GM19463 (cell line): ENCODE data around the gene RPN1.
"Not testable (repeated sequence)": the region's sequence is repeated elsewhere in the genome, so short reads cannot be mapped to it uniquely, and the experiment has no call there.

Experiments
- ATAC-seq: cut with Tn5 transposase; IDR thresholded peaks from one replicate; pipeline ENCODE4 v1.9.1; 2021; ENCODE audit warnings: mild to moderate bottlenecking, moderate library complexity; ENCODE audit not compliant: unreplicated experiment

Gene RPN1

GRCh38 chr3:128613083-128613829 lies 37.4 kb downstream of the RPN1 start:
- no peak for ATAC-seq

- no peak for ATAC-seq
Observed at GRCh38 chr3:128610451-128611070, 40.1 kb downstream of the RPN1 start.

- no peak for ATAC-seq
Observed at GRCh38 chr3:128609294-128609693, 41.3 kb downstream of the RPN1 start.

- no peak for ATAC-seq
Observed at GRCh38 chr3:128607710-128608048, 42.9 kb downstream of the RPN1 start.

GRCh38 chr3:128606094-128606493 lies 44.5 kb downstream of the RPN1 start:
- ATAC-seq, result no peak

GRCh38 chr3:128605091-128606046 lies 45.2 kb downstream of the RPN1 start:
- ATAC-seq, result no peak

- ATAC-seq, result no peak
Observed at GRCh38 chr3:128603811-128604775, 46.5 kb downstream of the RPN1 start.

- no peak for ATAC-seq
Observed at GRCh38 chr3:128603313-128603712, 47.3 kb downstream of the RPN1 start.

- ATAC-seq, result no peak
Observed at GRCh38 chr3:128598884-128599664, 51.5 kb downstream of the RPN1 start.

GRCh38 chr3:128597900-128598299 lies 52.7 kb downstream of the RPN1 start:
- no peak for ATAC-seq

GRCh38 chr3:128592864-128593263 lies 57.8 kb downstream of the RPN1 start:
- ATAC-seq, result no peak

- ATAC-seq, result no peak
Observed at GRCh38 chr3:128591738-128592426, 58.7 kb downstream of the RPN1 start.

GRCh38 chr3:128590948-128591347 lies 59.7 kb downstream of the RPN1 start:
- no peak for ATAC-seq

- not testable (repeated sequence) for ATAC-seq
Observed at GRCh38 chr3:128589985-128590384, 60.6 kb downstream of the RPN1 start.

- no peak for ATAC-seq
Observed at GRCh38 chr3:128588147-128588546, 62.5 kb downstream of the RPN1 start.

- ATAC-seq, result no peak
Observed at GRCh38 chr3:128587391-128587790, 63.2 kb downstream of the RPN1 start.

- not testable (repeated sequence) for ATAC-seq
Observed at GRCh38 chr3:128586932-128587331, 63.7 kb downstream of the RPN1 start.

- not testable (repeated sequence) for ATAC-seq
Observed at GRCh38 chr3:128586391-128586790, 64.2 kb downstream of the RPN1 start.

- no peak for ATAC-seq
Observed at GRCh38 chr3:128585974-128586373, 64.6 kb downstream of the RPN1 start.
